NOMO-1 (cell line): ENCODE measurements around the gene LGR4.
A peak's percentile ranks its signal among the peaks of the same experiment; 100 is the strongest.
"Not testable (repeated sequence)": the region's sequence is repeated elsewhere in the genome, so short reads cannot be mapped to it uniquely, and the experiment has no call there.

Experiments
- DNase-seq, 2 experiments: peaks; one replicate each; lab custom pipeline; 2025; ENCODE audit not compliant: unreplicated experiment in 2 of 2; lab: John Stamatoyannopoulos, UW

LGR4 gene, protein sequence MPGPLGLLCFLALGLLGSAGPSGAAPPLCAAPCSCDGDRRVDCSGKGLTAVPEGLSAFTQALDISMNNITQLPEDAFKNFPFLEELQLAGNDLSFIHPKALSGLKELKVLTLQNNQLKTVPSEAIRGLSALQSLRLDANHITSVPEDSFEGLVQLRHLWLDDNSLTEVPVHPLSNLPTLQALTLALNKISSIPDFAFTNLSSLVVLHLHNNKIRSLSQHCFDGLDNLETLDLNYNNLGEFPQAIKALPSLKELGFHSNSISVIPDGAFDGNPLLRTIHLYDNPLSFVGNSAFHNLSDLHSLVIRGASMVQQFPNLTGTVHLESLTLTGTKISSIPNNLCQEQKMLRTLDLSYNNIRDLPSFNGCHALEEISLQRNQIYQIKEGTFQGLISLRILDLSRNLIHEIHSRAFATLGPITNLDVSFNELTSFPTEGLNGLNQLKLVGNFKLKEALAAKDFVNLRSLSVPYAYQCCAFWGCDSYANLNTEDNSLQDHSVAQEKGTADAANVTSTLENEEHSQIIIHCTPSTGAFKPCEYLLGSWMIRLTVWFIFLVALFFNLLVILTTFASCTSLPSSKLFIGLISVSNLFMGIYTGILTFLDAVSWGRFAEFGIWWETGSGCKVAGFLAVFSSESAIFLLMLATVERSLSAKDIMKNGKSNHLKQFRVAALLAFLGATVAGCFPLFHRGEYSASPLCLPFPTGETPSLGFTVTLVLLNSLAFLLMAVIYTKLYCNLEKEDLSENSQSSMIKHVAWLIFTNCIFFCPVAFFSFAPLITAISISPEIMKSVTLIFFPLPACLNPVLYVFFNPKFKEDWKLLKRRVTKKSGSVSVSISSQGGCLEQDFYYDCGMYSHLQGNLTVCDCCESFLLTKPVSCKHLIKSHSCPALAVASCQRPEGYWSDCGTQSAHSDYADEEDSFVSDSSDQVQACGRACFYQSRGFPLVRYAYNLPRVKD

GRCh38 chr11:27472398-27473016, at the start of gene LGR4:
LGR4 (minus strand) TSS chr11:27472790; CDS start chr11:27472302, 488 bp downstream.
- peak; percentile 77 to 85 for DNase-seq

- peak in 1 of 2 experiments; percentile 50 for DNase-seq
These were observed 47.6 kb upstream of the LGR4 start for GRCh38 chr11:27520226-27520625.

GRCh38 chr11:27518518-27518917, 45.9 kb upstream of the LGR4 start:
- DNase-seq: no peak

DNA sequence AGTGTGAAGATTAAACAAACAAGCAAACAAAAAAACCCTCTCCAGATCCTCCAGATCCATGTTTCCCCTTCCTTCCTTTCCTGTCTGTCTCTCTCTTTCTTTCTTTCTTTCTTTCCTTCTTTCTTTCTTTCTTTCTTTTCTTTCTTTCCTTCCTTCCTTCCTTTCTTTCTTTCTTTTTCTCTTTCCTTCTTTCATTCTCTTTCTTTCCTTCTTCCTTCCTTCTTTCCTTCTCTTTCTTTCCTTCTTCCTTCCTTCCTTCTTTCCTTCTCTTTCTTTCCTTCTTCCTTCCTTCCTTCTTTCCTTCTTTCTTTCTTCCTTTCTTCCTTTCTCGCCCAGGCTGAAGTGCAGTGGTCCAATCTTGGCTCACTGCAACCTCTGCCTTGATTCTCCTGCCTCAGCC, 44.9 kb upstream of the LGR4 start:
- DNase-seq: not testable (repeated sequence)

DNA sequence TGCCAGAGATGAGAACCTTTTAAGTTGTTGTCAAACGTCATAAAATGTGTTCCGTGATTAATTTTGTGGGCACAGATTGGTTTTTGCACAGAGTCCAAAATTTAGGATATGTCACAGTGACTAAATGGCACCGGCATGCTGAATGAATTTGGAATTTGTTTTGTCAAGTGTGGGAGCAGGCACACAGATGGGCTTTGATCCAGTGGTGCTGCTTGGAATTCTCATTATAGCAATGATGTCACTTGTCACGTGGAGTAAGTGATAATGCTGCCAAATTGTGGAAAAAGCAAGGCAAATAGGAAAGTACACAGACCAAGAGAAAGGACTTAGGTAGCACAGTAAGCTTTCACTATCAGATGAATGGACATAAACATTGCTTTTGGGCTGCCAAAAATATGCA, 42.0 kb upstream of the LGR4 start:
- DNase-seq: no peak

- no peak for DNase-seq
These were observed 41.5 kb upstream of the LGR4 start for GRCh38 chr11:27514076-27514475.

DNA sequence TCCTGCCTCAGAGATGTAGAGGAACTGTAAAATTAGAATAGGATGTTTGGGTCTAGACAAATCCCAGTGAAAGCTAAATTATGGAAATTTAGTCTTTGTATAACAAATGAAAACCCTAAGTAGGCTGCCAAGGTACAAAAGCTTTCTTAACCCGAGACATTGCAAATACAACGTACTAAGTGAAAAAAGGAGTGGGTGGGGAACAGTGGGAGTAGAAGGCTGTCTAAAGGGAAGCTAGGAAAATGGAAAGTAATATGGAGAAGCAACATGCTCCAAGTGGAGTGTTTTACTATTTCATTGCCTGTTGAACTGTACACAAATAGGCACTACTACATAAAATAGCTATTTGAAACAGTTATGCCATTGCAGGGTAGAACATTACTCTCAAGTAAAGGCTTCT, 40.8 kb upstream of the LGR4 start:
- no peak for DNase-seq

DNA sequence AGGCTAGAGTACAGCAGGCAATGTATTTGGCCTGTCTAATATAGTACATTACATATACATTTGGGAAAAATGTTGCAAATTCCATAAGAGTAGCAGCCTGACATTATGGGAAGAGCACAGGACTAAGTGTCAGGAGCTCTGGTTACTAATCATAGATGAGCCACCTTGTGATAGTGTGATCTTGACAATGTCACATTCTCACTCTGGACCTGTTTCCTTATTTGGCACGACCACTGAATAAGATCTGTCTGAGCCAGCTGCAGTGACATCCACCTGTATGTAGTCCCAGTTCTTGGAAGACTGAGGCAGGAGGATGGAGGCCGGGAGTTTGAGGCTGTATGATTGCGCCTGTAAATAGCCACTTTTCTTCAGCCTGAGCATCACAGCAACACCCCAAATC, 39.6 kb upstream of the LGR4 start:
- DNase-seq: no peak

DNA sequence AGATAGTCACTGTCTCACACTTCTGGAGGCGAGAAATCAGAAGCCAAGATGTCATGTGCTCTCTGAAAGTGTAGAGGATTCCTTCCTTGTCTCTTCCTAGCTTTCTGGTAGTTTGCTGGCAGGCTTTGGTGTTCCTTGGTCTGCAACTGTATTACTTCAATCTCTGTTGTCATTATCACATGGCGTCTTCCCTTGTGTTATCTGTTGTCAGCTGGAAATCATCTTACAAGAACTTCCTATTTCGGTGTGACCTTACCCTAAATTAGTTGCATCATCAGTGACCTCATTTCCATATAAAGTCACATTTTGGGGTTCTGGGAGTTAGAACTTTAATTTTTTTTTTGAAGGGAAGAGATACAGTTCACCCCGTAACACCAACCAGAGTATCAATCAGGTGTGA, 37.3 kb upstream of the LGR4 start:
- DNase-seq: peak in 1 of 2 experiments; percentile 48

- DNase-seq: no peak
These were observed 35.1 kb upstream of the LGR4 start for GRCh38 chr11:27507557-27508322.

DNA sequence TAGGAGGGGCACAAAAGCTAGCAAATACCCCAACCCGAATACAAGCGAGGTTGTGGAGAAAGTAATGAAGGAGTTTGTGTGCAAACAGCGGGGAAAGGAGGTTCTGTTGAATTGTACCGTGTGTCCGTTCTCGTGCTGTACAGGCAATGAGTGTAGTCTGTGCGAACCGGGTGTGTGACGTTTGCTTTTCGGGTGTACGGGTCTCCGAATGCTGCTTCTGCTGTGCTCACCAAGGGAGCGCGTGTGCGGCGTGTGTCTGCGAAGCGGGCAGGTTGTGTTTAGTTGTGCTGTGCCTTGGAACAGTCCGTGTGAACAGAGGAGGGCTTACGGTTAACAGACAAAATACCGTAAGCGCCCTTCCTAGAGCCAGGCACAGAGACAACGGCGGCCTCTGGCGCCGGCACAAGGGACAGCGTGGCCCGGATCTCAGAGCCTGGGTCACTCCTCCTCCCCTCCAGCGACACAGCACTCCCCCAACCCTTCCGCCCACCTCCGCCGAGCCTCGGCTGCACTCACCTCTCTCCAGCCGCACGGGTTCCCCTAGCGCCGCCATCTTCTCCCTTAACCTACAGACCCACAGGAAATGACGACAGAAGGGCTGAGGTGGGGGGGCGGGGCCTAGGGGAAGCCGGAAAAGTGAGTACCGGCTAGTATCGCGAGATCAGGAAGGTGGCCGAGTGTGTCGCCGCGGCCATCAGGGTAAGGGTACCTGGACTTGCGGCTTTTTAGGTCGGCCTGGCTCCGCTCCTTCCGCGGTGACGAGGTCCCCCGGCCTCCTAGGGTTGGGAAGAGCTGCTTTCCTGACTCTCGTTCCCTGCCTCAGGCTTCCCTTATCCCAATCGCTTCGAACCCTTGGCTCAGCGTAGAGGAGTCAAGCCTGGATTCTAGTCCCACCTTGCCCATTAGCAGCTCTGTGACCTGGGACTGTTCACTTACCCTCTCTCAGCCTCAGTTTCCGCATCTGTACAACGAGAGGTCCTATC, 33.9 kb upstream of the LGR4 start, which contains the start of gene LIN7C:
LIN7C (minus strand) TSS at position 570 of the 983 bp plus-strand sequence; CDS start at position 553, 17 bp downstream.
- DNase-seq: peak; percentile 95 to 98

DNA sequence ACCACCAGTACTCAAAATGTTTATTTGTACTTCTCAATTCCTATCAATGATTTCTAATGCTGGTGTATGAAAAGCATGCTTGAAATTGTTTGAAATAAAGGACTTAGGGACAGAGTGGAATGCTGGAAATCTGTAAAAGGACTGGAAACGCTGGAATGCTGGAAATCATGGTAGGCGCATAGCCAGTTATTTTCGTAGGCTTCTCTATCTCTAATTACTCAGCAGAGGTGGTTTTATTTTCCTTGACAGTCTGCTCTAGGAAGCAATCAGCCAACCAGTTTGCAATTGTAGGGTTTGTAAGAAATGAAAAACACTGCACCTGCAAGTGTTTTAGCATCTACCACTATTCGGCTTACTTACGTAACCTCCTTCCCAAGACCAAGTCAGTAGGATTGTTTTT, 33.2 kb upstream of the LGR4 start:
- peak in 1 of 2 experiments; percentile 34 for DNase-seq

DNA sequence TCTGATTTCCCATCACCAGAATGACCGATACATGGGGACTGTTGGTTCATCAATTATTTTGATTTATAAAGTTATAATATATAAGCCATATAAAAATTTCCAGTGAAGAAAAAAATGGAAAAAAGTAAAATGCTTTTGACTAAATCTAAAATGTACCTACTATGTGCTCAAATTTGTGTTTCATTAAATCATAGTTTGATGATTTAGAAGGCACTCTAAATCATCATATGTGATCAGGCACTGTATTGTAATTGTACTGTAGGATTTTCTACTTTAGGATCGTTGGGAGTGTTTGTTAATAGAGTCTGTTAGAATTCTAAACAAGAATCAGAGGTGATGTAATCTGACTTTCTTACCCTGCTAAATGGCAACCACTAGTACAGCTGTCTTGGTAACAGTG, 31.6 kb upstream of the LGR4 start:
- no peak for DNase-seq

DNA sequence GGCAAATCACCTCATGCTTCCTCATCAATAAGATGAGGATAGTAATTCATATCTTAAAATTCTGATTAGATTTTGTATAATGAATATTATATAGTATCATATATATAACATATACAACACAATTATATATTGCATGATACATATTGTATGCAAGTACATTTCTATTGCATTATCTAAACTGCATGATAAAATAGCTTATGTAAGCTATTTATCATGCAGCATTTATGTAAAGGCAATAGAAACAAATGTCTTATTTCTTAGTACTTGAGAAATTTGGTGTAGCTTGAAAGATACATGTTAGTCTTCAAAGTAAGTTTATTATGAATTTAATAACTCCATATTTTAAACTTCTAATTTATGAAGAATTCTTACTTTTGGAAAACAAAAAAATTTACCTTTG, 28.5 kb upstream of the LGR4 start:
- DNase-seq: no peak

- no peak for DNase-seq
These were observed 25.3 kb upstream of the LGR4 start for GRCh38 chr11:27497911-27498310.

- DNase-seq: peak in 1 of 2 experiments; percentile 25
These were observed 24.8 kb upstream of the LGR4 start for GRCh38 chr11:27497284-27497866.

DNA sequence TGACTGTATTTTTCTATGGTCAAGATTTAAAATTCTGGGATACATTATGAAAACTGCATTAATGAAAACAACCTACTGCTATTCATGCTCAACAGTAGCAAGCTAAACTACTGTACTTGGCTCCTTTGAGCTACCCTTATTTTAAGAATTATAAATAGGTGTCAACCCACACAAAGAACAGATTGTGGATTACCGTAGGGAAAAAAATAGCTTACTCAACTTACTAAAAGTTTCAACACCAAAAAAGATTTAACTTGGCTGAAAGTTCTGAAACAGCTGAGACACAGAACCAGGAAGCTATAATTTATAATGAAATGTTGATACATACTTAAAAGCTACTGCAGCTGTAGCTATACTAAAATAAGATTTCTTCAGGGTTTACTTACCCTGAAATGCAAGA, 23.9 kb upstream of the LGR4 start:
- DNase-seq: no peak

GRCh38 chr11:27495710-27496300, 23.2 kb upstream of the LGR4 start:
- no peak for DNase-seq
